ENCODE data around the gene SPHKAP.

- no peak for TF ChIP-seq PRDM10 (CRISPR knock-in tag; IDR thresholded peaks at IDR 0.05; ENCODE audit: low read depth)
- no peak for TF ChIP-seq ZNF260 (CRISPR knock-in tag; IDR thresholded peaks at IDR 0.05; ENCODE audit: borderline replicate concordance, low read depth)
- TF ChIP-seq MLX (CRISPR knock-in tag; IDR thresholded peaks at IDR 0.05): no peak
- no peak for TF ChIP-seq CTCF (CRISPR knock-in tag; IDR thresholded peaks at IDR 0.05)
- no peak for TF ChIP-seq RNF2 (conservative IDR thresholded peaks at IDR 0.05; ENCODE audit: low read depth)
- TF ChIP-seq MAFK (conservative IDR thresholded peaks at IDR 0.05 in 1 of 2, IDR thresholded peaks at IDR 0.05 in 1 of 2; ENCODE audit: low read length in 2 of 2): no peak
- no peak for TF ChIP-seq EP300 (IDR thresholded peaks at IDR 0.05; ENCODE audit: low read depth in 2 of 2, low read length in 2 of 2)
- TF ChIP-seq EP300 (CRISPR knock-in tag; IDR thresholded peaks at IDR 0.05; ENCODE audit: borderline replicate concordance): no peak
- TF ChIP-seq ZNF670 (CRISPR knock-in tag; IDR thresholded peaks at IDR 0.05; ENCODE audit: borderline replicate concordance): no peak
- TF ChIP-seq CBFB (CRISPR knock-in tag; IDR thresholded peaks at IDR 0.05): no peak
These were observed 94.9 kb downstream of the SPHKAP start for GRCh38 chr2:228086561-228086960.
